IMR-90 (cell line): ENCODE data around the gene FER1L5.

ENCODE experiments used
- BHLHE40 ChIP-seq: fragments of 150-350 bp; IDR thresholded peaks from 2 replicates; pipeline ENCODE4 v1.6.1; 2016; ENCODE audit warnings: mild to moderate bottlenecking, low read depth, low read length
- CEBPB ChIP-seq: IDR thresholded peaks from 2 replicates; pipeline ENCODE4 v1.6.1; 2012; ENCODE audit warnings: low read depth, low read length, improper control_type of control experiment
- FOS ChIP-seq: fragments of 150-350 bp; IDR thresholded peaks from 2 replicates; pipeline ENCODE4 v1.6.1; 2016; ENCODE audit warnings: low read depth, low read length
- MAFK ChIP-seq: IDR thresholded peaks from 2 replicates; pipeline ENCODE4 v1.6.1; 2012; ENCODE audit warnings: low read depth, low read length, improper control_type of control experiment
- MAZ ChIP-seq: IDR thresholded peaks from 2 replicates; pipeline ENCODE4 v1.6.1; 2012; ENCODE audit warnings: low read depth, mild to moderate bottlenecking, low read length, improper control_type of control experiment, moderate library complexity, borderline replicate concordance
- MXI1 ChIP-seq: IDR thresholded peaks from 2 replicates; pipeline ENCODE4 v1.6.1; 2012; ENCODE audit warnings: low read depth, mild to moderate bottlenecking, low read length, moderate library complexity, borderline replicate concordance
- POLR2A ChIP-seq: IDR thresholded peaks from 2 replicates; pipeline ENCODE4 v1.6.1; 2012; ENCODE audit warnings: mild to moderate bottlenecking, low read depth, low read length
- RAD21 ChIP-seq: IDR thresholded peaks from 2 replicates; pipeline ENCODE4 v1.6.1; 2012; ENCODE audit warnings: low read length, improper control_type of control experiment
- TF ChIP-seq, protein P1 (sequence below): conservative IDR thresholded peaks from 2 replicates; pipeline ENCODE4 v1.5.1; 2012; ENCODE audit warnings: mild to moderate bottlenecking, low read depth, low read length, improper control_type of control experiment

GRCh38 chr2:96626553-96626942 is 16.0 kb upstream of the FER1L5 start:
- TF ChIP-seq, protein P1, sequence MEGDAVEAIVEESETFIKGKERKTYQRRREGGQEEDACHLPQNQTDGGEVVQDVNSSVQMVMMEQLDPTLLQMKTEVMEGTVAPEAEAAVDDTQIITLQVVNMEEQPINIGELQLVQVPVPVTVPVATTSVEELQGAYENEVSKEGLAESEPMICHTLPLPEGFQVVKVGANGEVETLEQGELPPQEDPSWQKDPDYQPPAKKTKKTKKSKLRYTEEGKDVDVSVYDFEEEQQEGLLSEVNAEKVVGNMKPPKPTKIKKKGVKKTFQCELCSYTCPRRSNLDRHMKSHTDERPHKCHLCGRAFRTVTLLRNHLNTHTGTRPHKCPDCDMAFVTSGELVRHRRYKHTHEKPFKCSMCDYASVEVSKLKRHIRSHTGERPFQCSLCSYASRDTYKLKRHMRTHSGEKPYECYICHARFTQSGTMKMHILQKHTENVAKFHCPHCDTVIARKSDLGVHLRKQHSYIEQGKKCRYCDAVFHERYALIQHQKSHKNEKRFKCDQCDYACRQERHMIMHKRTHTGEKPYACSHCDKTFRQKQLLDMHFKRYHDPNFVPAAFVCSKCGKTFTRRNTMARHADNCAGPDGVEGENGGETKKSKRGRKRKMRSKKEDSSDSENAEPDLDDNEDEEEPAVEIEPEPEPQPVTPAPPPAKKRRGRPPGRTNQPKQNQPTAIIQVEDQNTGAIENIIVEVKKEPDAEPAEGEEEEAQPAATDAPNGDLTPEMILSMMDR, result no peak
- TF ChIP-seq FOS (no peak), CEBPB (no peak), RAD21 (no peak), MAZ (no peak), POLR2A (no peak), BHLHE40 (no peak), MAFK (no peak), MXI1 (no peak)
